ENCODE measurements around the gene CTCFL.
"Not testable (repeated sequence)": the region's sequence is repeated elsewhere in the genome, so short reads cannot be mapped to it uniquely, and the experiment has no call there.

Gene CTCFL

GRCh38 chr20:57514273-57514751 is 10.6 kb downstream of the CTCFL start:
- Histone ChIP-seq H3K4me3 (no peak overlapping the region), H3K27ac (no peak overlapping the region)
- peak; percentile 79 for TF ChIP-seq CTCF (IDR thresholded peaks at IDR 0.05)
- no peak for DNase-seq (ENCODE audit: low spot score)

DNA sequence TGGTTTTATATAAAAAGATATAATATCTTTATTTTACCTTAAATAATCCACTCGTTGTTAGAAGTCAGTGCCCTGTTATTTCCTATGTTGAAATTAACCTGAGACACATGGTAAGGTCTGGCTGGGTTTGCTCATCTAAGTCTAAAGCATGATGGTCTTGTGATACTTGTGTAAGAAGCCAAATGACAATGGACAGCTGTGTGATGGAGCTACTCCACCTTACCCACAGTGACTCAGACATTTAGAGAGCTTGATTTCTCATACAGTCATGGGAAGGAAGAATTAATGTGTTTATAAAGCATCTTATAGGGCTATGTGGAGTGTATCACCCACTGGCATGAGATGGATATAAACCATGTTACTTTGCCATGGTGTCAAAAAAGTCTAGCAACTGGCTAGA is 11.7 kb downstream of the CTCFL start:
- no peak overlapping the region for H3K4me3 ChIP-seq
- H3K27ac ChIP-seq: no peak overlapping the region
- no peak for DNase-seq (ENCODE audit: low spot score)
- TF ChIP-seq CTCF (IDR thresholded peaks at IDR 0.05): no peak

DNA sequence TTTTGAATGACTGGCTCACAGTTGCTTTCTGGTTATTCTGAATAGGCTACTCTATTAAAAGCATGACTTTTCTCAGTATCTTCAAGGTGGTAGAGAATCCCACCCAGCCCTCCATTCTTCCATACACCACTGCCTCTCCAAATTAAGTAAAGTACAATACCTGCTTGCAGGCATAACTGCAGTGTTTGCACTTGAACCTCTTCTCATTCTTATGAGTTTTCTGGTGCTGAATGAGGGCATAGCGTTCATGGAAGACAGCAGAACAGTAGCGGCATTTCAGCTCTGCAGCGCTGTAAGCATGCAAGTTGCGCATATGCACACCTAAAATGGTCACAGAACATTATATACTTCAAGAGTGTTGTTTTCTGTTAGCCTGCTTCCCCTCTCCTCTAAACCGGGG is 12.5 kb downstream of the CTCFL start:
- Histone ChIP-seq H3K27ac (no peak overlapping the region), H3K4me3 (no peak overlapping the region)
- no peak for TF ChIP-seq CTCF (IDR thresholded peaks at IDR 0.05)
- DNase-seq (ENCODE audit: low spot score): no peak

DNA sequence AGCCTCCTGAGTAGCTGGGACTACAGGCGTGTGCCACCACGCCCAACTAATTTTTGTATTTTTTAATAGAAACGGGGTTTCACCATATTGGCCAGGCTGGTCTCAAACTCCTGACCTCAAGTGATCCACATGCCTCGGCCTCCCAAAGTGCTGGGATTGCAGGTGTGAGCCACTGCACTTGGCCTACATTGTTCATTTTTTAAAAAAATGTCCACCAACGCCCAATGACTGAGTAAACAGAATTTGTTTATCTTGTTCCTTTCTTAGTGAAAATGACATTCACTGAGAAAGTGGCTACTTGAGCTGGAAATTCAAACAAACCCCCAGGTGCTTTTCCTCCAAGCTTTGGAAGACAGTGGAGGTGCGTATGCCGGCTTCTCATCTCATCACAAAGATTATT is 13.2 kb downstream of the CTCFL start:
- not testable (repeated sequence) for H3K27ac ChIP-seq; DNase-seq (ENCODE audit: low spot score)

DNA sequence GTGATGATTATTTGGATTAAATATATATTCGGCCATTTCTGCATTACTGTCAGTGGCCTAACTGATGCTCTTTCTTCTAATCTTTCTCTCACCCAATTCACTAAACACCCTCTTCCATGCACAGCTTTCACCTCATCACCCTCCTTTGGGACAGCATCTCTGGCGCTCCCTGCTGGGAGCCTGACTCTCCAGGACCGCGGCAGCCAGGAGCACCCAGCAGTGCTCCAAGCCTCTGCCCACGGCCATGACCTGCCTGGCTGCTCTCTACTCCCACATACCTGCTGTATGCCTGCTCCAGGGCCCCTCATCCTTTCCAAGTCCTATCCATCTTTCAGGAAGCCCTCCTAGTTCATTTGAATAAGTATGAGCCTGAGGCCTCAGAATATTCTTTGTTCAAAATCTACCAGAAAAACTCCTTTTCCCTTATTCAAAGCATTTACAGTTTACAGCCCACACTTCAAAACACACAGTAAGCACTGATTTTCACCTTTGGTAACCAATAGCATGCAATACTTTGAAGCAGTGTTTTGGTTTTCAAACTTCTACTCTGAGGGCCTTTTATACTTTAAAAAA is 15.2 kb downstream of the CTCFL start:
- Histone ChIP-seq H3K27ac (no peak overlapping the region), H3K4me3 (no peak overlapping the region)
- peak; percentile 53 for DNase-seq (ENCODE audit: low spot score)
- TF ChIP-seq CTCF (IDR thresholded peaks at IDR 0.05): no peak

More for the DNA sequence above, 13.2 kb downstream of the CTCFL start:
- H3K4me3 ChIP-seq: not testable (repeated sequence)

GRCh38 chr20:57508831-57509230 is 16.1 kb downstream of the CTCFL start:
- no peak for DNase-seq (ENCODE audit: low spot score)
- H3K4me3 ChIP-seq: no peak overlapping the region
- no peak for TF ChIP-seq CTCF (IDR thresholded peaks at IDR 0.05)
- no peak overlapping the region for H3K27ac ChIP-seq

- no peak overlapping the region for H3K27ac ChIP-seq
- no peak for TF ChIP-seq CTCF (IDR thresholded peaks at IDR 0.05)
- no peak for DNase-seq (ENCODE audit: low spot score)
- no peak overlapping the region for H3K4me3 ChIP-seq
Measured at GRCh38 chr20:57508381-57508780, 16.6 kb downstream of the CTCFL start.
